GM12878 (cell line): ENCODE results near the gene FOXK2.

Experiments
- CTCF ChIP-seq, 3 experiments: IDR thresholded peaks in 2 of 3; conservative IDR thresholded peaks in 1 of 3; 2 replicates each; pipeline ENCODE4 v1.5.1; 2011; ENCODE audit warnings: low read depth in 3 of 3, low read length in 3 of 3, mild to moderate bottlenecking in 3 of 3, control low read depth in 2 of 3, moderate library complexity in 2 of 3, inconsistent platforms in 1 of 3, mixed read lengths in 1 of 3; ENCODE audit not compliant: control insufficient read depth in 2 of 3, insufficient read depth in 1 of 3; ENCODE audit errors: extremely low read depth in 1 of 3
- EP300 ChIP-seq, 2 experiments: fragments of 150-350 bp in 1 of 2; IDR thresholded peaks; 2 replicates each; pipeline ENCODE4 v1.6.1; 2011 to 2012; ENCODE audit warnings: low read depth in 2 of 2, low read length in 2 of 2, borderline replicate concordance in 1 of 2, improper control_type of control experiment in 1 of 2, inconsistent platforms in 1 of 2; ENCODE audit not compliant: control insufficient read depth in 1 of 2
- JUND ChIP-seq: IDR thresholded peaks from 2 replicates; pipeline ENCODE4 v1.6.1; 2012; ENCODE audit warnings: low read depth, mild to moderate bottlenecking, low read length, improper control_type of control experiment, moderate library complexity
- ZZZ3 ChIP-seq: IDR thresholded peaks from 2 replicates; pipeline ENCODE4 v1.6.1; 2011; ENCODE audit warnings: low read depth; ENCODE audit not compliant: control insufficient read depth, insufficient read length

GRCh38 chr17:82531431-82531881 is 11.9 kb downstream of the FOXK2 start:
- TF ChIP-seq JUND (no peak), CTCF (IDR thresholded peaks at IDR 0.05 in 2 of 3, conservative IDR thresholded peaks at IDR 0.05 in 1 of 3; ENCODE audit: control insufficient read depth in 2 of 3, extremely low read depth in 1 of 3, insufficient read depth in 1 of 3, low read depth in 3 of 3, low read length in 3 of 3) (no peak), ZZZ3 (no peak), EP300 (IDR thresholded peaks at IDR 0.05; ENCODE audit: borderline replicate concordance in 1 of 2, control insufficient read depth in 1 of 2, low read depth in 2 of 2, low read length in 2 of 2) (no peak)
